Stimulated activated CD8-positive, alpha-beta memory T cell treated with anti-CD3 and anti-CD28 coated beads, Interleukin-2, amount 100 ng/mL, for 1 hour (primary cell): ENCODE data around the gene CPM.
"Not testable (repeated sequence)": the region's sequence is repeated elsewhere in the genome, so short reads cannot be mapped to it uniquely, and the experiment has no call there.

Source experiments
- DNase-seq, 2 donors: peaks; one replicate each; pipeline ENCODE4 v3.0.0-alpha.2; 2020; ENCODE audit warnings: low read depth in 2 of 2

The CPM gene

GRCh38 chr12:68851592-68852306, 81.2 kb downstream of the CPM start:
- DNase-seq = no peak

DNA sequence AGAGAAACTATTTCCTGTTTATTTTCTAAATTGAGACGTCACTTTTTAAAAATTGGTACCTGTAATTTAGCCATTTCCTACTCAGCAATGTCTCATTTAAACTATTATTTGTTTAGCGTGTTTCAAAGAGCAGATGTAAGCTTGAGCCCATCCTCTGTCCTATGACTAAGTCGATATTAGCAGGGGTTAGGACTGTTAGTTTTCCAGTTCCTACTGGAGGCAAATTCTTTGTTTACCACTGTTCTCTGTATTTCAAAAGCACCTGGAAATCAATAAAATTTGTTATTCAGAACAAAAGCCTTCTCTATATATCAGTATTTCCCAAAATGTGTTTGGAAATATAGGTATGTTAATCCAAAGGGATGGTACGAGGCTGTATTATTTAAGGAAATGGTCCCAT, 82.6 kb downstream of the CPM start:
- no peak for DNase-seq

- DNase-seq = no peak
Measured at GRCh38 chr12:68846811-68847210, 86.2 kb downstream of the CPM start.

DNA sequence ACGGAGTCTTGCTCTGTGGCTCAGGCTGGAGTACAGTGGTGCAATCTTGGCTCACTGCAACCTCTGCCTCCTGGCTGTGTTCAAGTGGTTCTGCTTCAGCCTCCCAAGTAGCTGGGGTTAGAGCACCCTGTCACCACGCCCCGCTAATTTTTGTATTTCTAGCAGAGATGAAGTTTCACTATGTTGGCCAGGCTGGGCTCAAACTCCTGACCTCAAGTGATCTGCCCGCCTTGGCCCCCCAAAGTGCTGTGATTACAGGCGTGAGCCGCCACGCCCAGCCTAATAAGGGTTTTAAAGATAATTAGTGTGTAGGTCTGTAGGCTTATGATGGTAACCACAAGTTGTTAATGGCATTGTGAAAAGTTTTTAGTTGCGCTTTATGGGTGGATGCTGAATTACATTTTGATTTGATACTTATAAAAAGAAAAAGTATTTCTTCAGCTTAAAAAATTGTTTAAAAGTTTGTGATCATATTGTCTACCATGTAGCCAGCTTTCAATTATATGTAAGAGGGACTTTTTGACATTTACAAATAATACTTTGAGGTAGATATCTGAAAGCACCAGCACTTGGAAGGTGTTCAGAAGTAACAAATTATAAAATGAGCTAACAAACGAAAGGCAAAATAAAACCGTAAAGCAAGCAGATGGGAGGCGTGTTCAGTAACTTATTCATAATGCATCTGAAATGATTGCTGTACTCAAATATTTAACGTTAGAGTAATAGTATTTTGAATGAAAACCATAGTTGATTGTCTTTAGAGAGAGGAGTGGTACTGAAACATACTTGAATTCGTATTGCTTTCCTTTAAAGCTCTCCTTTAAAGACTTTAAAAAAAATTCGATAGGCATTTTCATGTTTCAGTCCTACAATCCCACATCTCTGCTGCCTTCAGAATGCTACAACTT, 87.9 kb downstream of the CPM start:
- DNase-seq = no peak

- no peak for DNase-seq
Measured at GRCh38 chr12:68844318-68844745, 88.6 kb downstream of the CPM start.

GRCh38 chr12:68842784-68843567, 90.0 kb downstream of the CPM start:
- no peak for DNase-seq

- DNase-seq = no peak
Measured at GRCh38 chr12:68842123-68842522, 90.8 kb downstream of the CPM start.

DNA sequence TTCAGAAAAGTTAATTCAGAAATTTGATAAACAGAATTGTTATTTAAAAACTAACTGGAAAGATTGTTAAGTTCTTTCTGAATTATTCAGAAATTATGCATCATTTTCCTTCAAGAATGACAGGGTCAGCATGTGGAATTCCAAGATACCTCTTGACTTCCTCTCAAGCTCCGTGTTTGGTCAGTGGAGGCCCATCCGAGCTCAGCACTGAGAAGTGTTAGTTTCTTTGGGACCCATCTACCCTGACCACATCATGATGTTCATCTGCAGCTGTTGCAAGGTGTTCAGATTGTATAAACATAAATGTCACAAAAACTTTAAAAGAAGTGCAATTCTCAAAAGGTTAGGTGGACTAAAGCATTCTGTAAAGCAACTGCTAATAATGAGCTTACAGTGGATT, 91.3 kb downstream of the CPM start:
- no peak for DNase-seq

DNA sequence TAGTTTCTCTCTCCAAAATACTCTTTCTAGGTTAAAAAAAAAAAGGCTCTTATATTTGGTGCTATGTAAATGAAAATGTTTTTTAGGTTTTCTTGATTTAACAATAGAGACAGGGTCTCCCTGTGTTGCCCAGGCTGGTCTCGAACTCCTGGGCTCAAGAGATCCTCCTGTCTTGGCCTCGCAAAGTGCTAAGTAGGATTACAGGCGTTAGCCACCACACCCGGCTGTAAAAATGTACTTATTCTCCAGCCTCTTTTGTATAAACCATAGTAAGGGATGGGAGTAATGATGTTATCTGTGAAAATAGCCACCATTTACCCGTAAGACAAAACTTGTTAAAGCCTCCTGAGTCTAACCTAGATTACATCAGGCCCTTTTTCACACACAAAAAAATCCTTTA, 91.8 kb downstream of the CPM start:
- DNase-seq = not testable (repeated sequence)

DNA sequence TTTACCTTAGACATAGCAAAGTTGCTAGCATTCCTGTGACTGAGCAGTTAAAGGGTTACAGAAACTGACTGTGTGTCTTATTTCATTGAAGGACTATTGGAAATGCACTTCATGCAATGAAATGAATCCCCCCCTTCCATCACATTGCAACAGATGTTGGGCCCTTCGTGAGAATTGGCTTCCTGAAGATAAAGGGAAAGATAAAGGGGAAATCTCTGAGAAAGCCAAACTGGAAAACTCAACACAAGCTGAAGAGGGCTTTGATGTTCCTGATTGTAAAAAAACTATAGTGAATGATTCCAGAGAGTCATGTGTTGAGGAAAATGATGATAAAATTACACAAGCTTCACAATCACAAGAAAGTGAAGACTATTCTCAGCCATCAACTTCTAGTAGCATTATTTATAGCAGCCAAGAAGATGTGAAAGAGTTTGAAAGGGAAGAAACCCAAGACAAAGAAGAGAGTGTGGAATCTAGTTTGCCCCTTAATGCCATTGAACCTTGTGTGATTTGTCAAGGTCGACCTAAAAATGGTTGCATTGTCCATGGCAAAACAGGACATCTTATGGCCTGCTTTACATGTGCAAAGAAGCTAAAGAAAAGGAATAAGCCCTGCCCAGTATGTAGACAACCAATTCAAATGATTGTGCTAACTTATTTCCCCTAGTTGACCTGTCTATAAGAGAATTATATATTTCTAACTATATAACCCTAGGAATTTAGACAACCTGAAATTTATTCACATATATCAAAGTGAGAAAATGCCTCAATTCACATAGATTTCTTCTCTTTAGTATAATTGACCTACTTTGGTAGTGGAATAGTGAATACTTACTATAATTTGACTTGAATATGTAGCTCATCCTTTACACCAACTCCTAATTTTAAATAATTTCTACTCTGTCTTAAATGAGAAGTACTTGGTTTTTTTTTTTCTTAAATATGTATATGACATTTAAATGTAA, 93.5 kb downstream of the CPM start:
- no peak for DNase-seq

GRCh38 chr12:68838046-68838886, 94.7 kb downstream of the CPM start:
- no peak for DNase-seq

GRCh38 chr12:68837215-68837614, 95.8 kb downstream of the CPM start:
- no peak for DNase-seq

DNA sequence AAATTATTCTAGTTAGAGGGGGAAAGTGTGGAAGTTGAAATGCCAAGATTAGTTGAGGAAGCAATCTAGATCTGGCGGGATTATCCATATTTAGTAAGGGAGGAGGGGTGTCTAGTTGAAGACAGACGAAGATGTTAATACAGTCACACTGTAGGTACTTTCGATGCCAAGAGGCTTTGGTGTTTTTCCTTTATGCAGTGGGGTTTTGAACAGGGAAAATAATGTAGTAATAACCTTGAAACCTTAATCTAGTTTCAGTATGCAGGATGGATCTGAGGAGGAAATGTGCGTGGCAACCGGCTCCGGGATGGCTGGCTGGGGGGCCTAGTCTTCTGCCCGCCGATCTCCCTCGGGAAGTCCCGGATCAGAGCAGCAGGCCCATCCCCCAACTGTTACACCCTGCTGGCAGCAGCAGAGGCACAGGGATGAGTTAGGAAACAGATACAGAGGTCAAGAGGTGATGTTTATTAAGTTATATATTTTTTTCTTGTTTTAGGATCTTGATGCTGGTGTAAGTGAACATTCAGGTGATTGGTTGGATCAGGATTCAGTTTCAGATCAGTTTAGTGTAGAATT, 97.5 kb downstream of the CPM start:
- no peak for DNase-seq

DNA sequence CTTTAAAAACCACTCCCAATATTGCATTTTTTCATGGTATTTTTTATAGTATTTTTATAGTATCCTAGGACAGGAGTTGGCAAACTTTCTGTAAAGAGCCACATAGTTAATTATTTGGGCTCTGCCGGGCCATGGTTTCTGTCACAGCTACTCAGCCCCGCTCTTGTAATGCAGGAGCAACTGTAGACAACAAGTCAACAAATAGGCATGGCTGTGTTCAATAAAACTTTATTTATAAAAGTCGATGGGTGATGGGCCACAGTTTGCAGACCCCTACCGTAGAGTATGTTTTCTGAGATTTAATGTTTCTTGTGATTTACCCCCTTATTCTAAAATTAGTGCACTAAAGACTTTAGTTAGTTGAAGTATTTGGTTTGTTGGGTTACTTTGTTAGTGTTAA, 99.5 kb downstream of the CPM start:
- DNase-seq = no peak

- DNase-seq = no peak
Measured at GRCh38 chr12:68832504-68832867, 100.5 kb downstream of the CPM start.

DNA sequence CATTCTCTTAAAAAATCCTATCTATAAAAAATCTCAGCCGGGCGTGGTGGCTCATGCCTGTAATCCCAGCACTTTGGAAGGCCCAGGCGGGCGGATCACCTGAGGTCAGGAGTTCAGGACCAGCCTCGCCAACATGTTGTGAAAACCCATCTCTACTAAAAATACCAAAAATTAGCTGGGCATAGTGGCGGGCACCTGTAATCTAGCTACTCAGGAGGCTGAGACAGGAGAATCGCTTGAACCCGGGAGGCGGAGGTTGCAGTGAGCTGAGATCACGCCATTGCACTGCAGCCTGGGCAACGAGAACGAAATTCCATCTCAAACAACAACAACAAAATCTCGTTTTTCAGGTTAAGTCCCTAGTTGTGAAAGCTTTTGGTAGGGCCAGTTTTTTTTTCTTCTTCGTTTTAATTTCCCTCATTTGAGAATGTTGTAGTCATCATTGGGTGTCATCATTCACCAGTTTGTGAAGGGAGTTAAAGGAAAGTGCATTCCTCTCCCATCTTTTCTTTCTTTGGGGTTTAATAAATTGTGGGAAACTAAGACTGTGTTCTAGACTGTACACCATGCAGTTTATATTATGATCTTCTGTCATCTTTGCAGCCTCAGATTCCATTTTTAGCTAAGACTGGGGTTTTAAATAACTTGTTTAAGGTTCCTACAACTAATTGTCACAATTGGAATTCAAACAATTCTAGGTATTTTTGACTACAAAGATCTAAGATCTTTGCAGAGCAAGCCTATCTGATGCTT, 101.0 kb downstream of the CPM start:
- no peak for DNase-seq

- no peak for DNase-seq
Measured at GRCh38 chr12:68831272-68831671, 101.7 kb downstream of the CPM start.

- no peak for DNase-seq
Measured at GRCh38 chr12:68828672-68829068, 104.3 kb downstream of the CPM start.
